HepG2 (cell line): Measurements from ENCODE around the gene GPR12. TPM values are rescaled to one million over a fixed set of nuclear protein-coding genes. Genes with fewer than 3 reads are reported as not detected.

Experiments
- ATAC-seq: fragments of 200-7000 bp; cut with Tn5 transposase; 3 replicates; pipeline ENCODE4 v1.9.1; 2020; ENCODE audit warnings: mild to moderate bottlenecking, moderate library complexity
- Bru-seq: library from RNA; stranded (reverse); fragments of 400-500 nt; gene quantifications from one replicate; lab custom pipeline; 2021; lab: Mats Ljungman, UMichigan
- BruChase-seq, 2 experiments: library from RNA; stranded (reverse); fragments of 400-500 nt; gene quantifications; one replicate each; lab custom pipeline; 2021; lab: Mats Ljungman, UMichigan
- BruUV-seq: library from RNA; stranded (reverse); fragments of 400-500 nt; replicated peaks from 2 replicates; lab custom pipeline; 2021; lab: Mats Ljungman, UMichigan
- CTCF ChIA-PET: fragments of 300-600 bp; formaldehyde crosslinking; extraction: SDS; loops from one replicate; lab custom pipeline; 2021; ENCODE audit warnings: low total read pairs, inconsistent platforms, low intra/inter-chr PET ratio; lab: Yijun Ruan, JAX
- POLR2A ChIA-PET: fragments of 350-600 bp; sonication (Branson Sonifier 250); formaldehyde crosslinking; loops from one replicate; lab custom pipeline; 2020; ENCODE audit warnings: antibody characterized with exemption, inconsistent platforms; lab: Yijun Ruan, JAX
- DNase-seq: peaks from one replicate; pipeline ENCODE4 v3.0.0-alpha.2; 2015; ENCODE audit warnings: low spot score
- FAIRE-seq: peaks from 3 replicates; lab custom pipeline; 2011; peaks lifted over from hg19 to GRCh38; lab: Jason Lieb, UNC
- H2AFZ ChIP-seq: one replicate; pipeline ENCODE4 v1.6.1; 2011; ENCODE audit warnings: low read length, inconsistent platforms
- H3K27ac ChIP-seq: fragments of 300-600 bp; 3 replicates; pipeline ENCODE4 v1.8.0; 2011; ENCODE audit warnings: mixed run types, mild to moderate bottlenecking, mixed read lengths, low read length, inconsistent platforms; ENCODE audit not compliant: insufficient read depth; ENCODE audit errors: extremely low read length
- H3K27me3 ChIP-seq, 2 experiments: fragments of 200-600 bp in 1 of 2; 2 replicates in 1 of 2; 3 replicates in 1 of 2; pipeline versions ENCODE4 v1.6.0 to v1.8.0; 2011; ENCODE audit warnings: low read length in 2 of 2, mild to moderate bottlenecking in 2 of 2, moderate library complexity in 2 of 2, inconsistent platforms in 1 of 2; ENCODE audit not compliant: insufficient read depth in 2 of 2, control insufficient read depth in 1 of 2
- H3K36me3 ChIP-seq, 2 experiments: fragments of 200-600 bp in 1 of 2; replicated peaks in 1 of 2; 2 replicates in 1 of 2; 3 replicates in 1 of 2; pipeline versions ENCODE4 v1.5.1 to v1.8.0; 2011; ENCODE audit warnings: low read length in 2 of 2, inconsistent platforms in 1 of 2; ENCODE audit not compliant: insufficient read depth in 2 of 2, control insufficient read depth in 1 of 2
- H3K4me1 ChIP-seq: 2 replicates; pipeline ENCODE4 v1.5.1; 2012; ENCODE audit warnings: low read length, inconsistent platforms; ENCODE audit not compliant: insufficient read depth
- H3K4me2 ChIP-seq: 2 replicates; pipeline ENCODE4 v1.6.0; 2011; ENCODE audit warnings: low read depth, low read length, inconsistent platforms
- H3K4me3 ChIP-seq, 3 experiments: fragments of 200-600 bp in 1 of 3; sonication (generic), shearing (Covaris generic) in 1 of 3; replicated peaks in 1 of 3; 2 replicates each; pipeline ENCODE4 v1.5.1; 2011 to 2016; ENCODE audit warnings: low read length in 3 of 3, inconsistent platforms in 2 of 3, low read depth in 2 of 3, mild to moderate bottlenecking in 2 of 3, control low read depth in 1 of 3, mixed read lengths in 1 of 3; ENCODE audit not compliant: insufficient read depth in 1 of 3
- H3K79me2 ChIP-seq: one replicate; pipeline ENCODE4 v1.6.1; 2011; ENCODE audit warnings: low read length, inconsistent platforms; ENCODE audit not compliant: insufficient read depth
- H3K9ac ChIP-seq: 2 replicates; pipeline ENCODE4 v1.6.0; 2011; ENCODE audit warnings: mild to moderate bottlenecking, low read depth, low read length, inconsistent platforms; ENCODE audit not compliant: insufficient read depth
- H3K9me3 ChIP-seq: 2 replicates; pipeline ENCODE4 v1.5.1; 2012; ENCODE audit warnings: mild to moderate bottlenecking, low read length
- H4K20me1 ChIP-seq: 2 replicates; pipeline ENCODE4 v1.6.0; 2011; ENCODE audit warnings: inconsistent platforms, mild to moderate bottlenecking, low read length, moderate library complexity; ENCODE audit not compliant: insufficient read depth
- CEBPB ChIP-seq: IDR thresholded peaks from 2 replicates; pipeline ENCODE4 v1.6.1; 2011; ENCODE audit warnings: low read depth, low read length, improper control_type of control experiment, borderline replicate concordance
- EZH2 ChIP-seq: conservative IDR thresholded peaks from 2 replicates; pipeline ENCODE4 v1.6.1; 2012; ENCODE audit warnings: mild to moderate bottlenecking, low read depth, low read length, moderate library complexity
- JDP2 ChIP-seq: sonication (generic); formaldehyde crosslinking; IDR thresholded peaks from 2 replicates; pipeline ENCODE4 v1.8.1; 2022; ENCODE audit warnings: missing genetic modification reagents, borderline replicate concordance
- NFE2 ChIP-seq: sonication (generic); formaldehyde crosslinking; IDR thresholded peaks from 2 replicates; pipeline ENCODE4 v1.4.0; 2020; ENCODE audit warnings: missing genetic modification reagents
- NR2F2 ChIP-seq: IDR thresholded peaks from 2 replicates; pipeline ENCODE4 v1.6.1; 2012; ENCODE audit warnings: low read depth, inconsistent platforms, borderline replicate concordance
- TBL1XR1 ChIP-seq: fragments of 150-350 bp; IDR thresholded peaks from 2 replicates; pipeline ENCODE4 v1.6.1; 2014; ENCODE audit warnings: borderline replicate concordance, low read length; ENCODE audit not compliant: partially characterized antibody
- ZNF317 ChIP-seq: sonication (generic); formaldehyde crosslinking; IDR thresholded peaks from 2 replicates; pipeline ENCODE4 v1.5.0; 2020; ENCODE audit warnings: mild to moderate bottlenecking, missing genetic modification reagents
- ZNF605 ChIP-seq: sonication (generic); formaldehyde crosslinking; IDR thresholded peaks from 2 replicates; pipeline ENCODE4 v1.8.0; 2022; ENCODE audit warnings: mild to moderate bottlenecking, missing genetic modification reagents
- WGBS: methylation state at CpG from one replicate; pipeline ENCODE4 v1.1.6; 2017; ENCODE audit warnings: low lambda C conversion rate; 5-methylcytosine and 5-hydroxymethylcytosine counted together
- in situ Hi-C: cut with HindIII; loops from 2 replicates; pipeline ENCODE4 v1.10.0; 2017; ENCODE audit warnings: low pct_unique_long_range_greater_than_20kb; ENCODE audit not compliant: extremely low pct_ligation_motif_present
- intact Hi-C: fragments of 100-400 bp; cut with micrococcal nuclease; formaldehyde crosslinking; loops from one replicate; pipeline ENCODE4 v1.10.0; 2022; ENCODE audit not compliant: unreplicated experiment
- long read RNA-seq, 2 experiments: library from RNA in 1 of 2; library from polyadenylated mRNA in 1 of 2; stranded (forward) in 1 of 2; unstranded in 1 of 2; transcript quantifications; one replicate each; pipeline ENCODE4 v2.0.0, GENCODE V29; 2019 to 2022
- polyA minus RNA-seq, 3 experiments: library from RNA; depleted of rRNA, polyadenylated mRNA; stranded (reverse); fragments of >200 nt; gene quantifications; 2 replicates each; pipeline ENCODE4 v1.2.3, GENCODE V29; 2011; ENCODE audit warnings: low replicate concordance in 1 of 3
- polyA plus RNA-seq, 8 experiments: library from polyadenylated mRNA; depleted of rRNA in 3 of 8; stranded (reverse) in 7 of 8; unstranded in 1 of 8; fragments of >200 nt; fragmentation: Illumina TruSeq in 4 of 8; extraction: Trizol in 4 of 8; gene quantifications; 2 replicates each; pipeline versions ENCODE4 v1.2.1 to v1.2.3, GENCODE V29; 2011 to 2016; ENCODE audit warnings: low read depth in 4 of 8, missing spikeins in 1 of 8, mixed read lengths in 1 of 8; ENCODE audit not compliant: insufficient read depth in 1 of 8
- total RNA-seq, 5 experiments: library from RNA; depleted of rRNA; stranded (reverse); fragments of >200 nt; fragmentation: Illumina TruSeq; extraction: Trizol; gene quantifications; 2 replicates each; pipeline ENCODE4 v1.2.3, GENCODE V29; 2016; ENCODE audit warnings: low read depth in 1 of 5

The GPR12 gene
- not detected in 2 replicates for total RNA-seq (2016; rRNA removed; fragmentation: Illumina TruSeq; extraction: Trizol)
- total RNA-seq (2016; cell fraction: cytosol; rRNA removed; fragmentation: Illumina TruSeq; extraction: Trizol; ENCODE audit: low read depth) = 0.09 TPM in 1 of 2 replicates, not detected in the other
- total RNA-seq (2016; cell fraction: insoluble cytoplasmic fraction; rRNA removed; fragmentation: Illumina TruSeq; extraction: Trizol) = not detected in 2 replicates
- not detected in 2 replicates for total RNA-seq (2016; cell fraction: membrane; rRNA removed; fragmentation: Illumina TruSeq; extraction: Trizol)
- total RNA-seq (2016; cell fraction: nucleus; rRNA removed; fragmentation: Illumina TruSeq; extraction: Trizol) = not detected in 2 replicates
- not detected in 2 replicates for polyA plus RNA-seq (2011; rRNA removed)
- not detected in 2 replicates for polyA plus RNA-seq (2011; cell fraction: cytosol; rRNA removed)
- not detected in 2 replicates for polyA plus RNA-seq (2011; cell fraction: nucleus; rRNA removed)
- not detected in 2 replicates for polyA plus RNA-seq (2012)
- not detected in 2 replicates for polyA plus RNA-seq (2016; cell fraction: cytosol; fragmentation: Illumina TruSeq; extraction: Trizol; ENCODE audit: low read depth)
- polyA plus RNA-seq (2016; cell fraction: insoluble cytoplasmic fraction; fragmentation: Illumina TruSeq; extraction: Trizol; ENCODE audit: low read depth) = not detected in 2 replicates
- not detected in 2 replicates for polyA plus RNA-seq (2016; cell fraction: membrane; fragmentation: Illumina TruSeq; extraction: Trizol; ENCODE audit: low read depth)
- not detected in 2 replicates for polyA plus RNA-seq (2016; cell fraction: nucleus; fragmentation: Illumina TruSeq; extraction: Trizol; ENCODE audit: insufficient read depth, low read depth)
- not detected in 2 replicates for polyA minus RNA-seq (2011; rRNA and poly(A)+ RNA removed; ENCODE audit: low replicate concordance)
- polyA minus RNA-seq (2011; cell fraction: cytosol; rRNA and poly(A)+ RNA removed) = not detected in 2 replicates
- polyA minus RNA-seq (2011; cell fraction: nucleus; rRNA and poly(A)+ RNA removed) = not detected in 2 replicates
- Bru-seq, nascent RNA = not detected
- BruChase-seq, experiment 1, labeled RNA remaining after a 6-hour chase = not detected
- not detected for BruChase-seq, experiment 2, labeled RNA remaining after a 2-hour chase
- long read RNA-seq, experiment 1 = 0 reads
- long read RNA-seq, experiment 2 = 0 reads

- intact Hi-C loops (no loop called here), in situ Hi-C loops (no loop called here)
- WGBS = 22% methylated on average over 30 of the region's 87 CpGs
- Histone ChIP-seq H3K9me3 (no peaks in the 10 kb centered on the region; the same call in 1 of the 2 replicates), H3K4me1 (no peaks in the 10 kb centered on the region), H3K9ac (no peak within 1 kb of the TSS), H3K79me2 (no peaks in the 10 kb centered on the region), H3K4me2 (no peak within 1 kb of the TSS), H3K36me3 (no peaks in the 10 kb centered on the region), H3K27ac (no peak within 1 kb of the TSS), H3K27me3 (peaks cover 2 to 55% of the 10 kb centered on the region in 2 experiments; a peak in 3 of 5 replicates), H3K4me3 (no peak within 1 kb of the TSS), H2AFZ (no peak within 1 kb of the TSS), H4K20me1 (no peaks in the 10 kb centered on the region)
- DNase-seq = no peak
- no peak for ATAC-seq
- no peak for FAIRE-seq
- ChIA-PET POLR2A (no interaction called here), CTCF (no interaction called here)
- TF ChIP-seq CEBPB (no peak), ZNF605 (CRISPR knock-in tag) (no peak), ZNF317 (CRISPR knock-in tag) (no peak), TBL1XR1 (no peak), JDP2 (no peak), NFE2 (CRISPR knock-in tag) (no peak), EZH2 (peak; percentile 89), NR2F2 (no peak)
- BruUV-seq = no TSS peak
These were observed at the start of gene GPR12 for GRCh38 chr13:26759907-26760831. TSS of gene GPR12 (minus strand) at chr13:26760786. CDS start at chr13:26759827, 959 bp downstream.
